B cell (primary cell): ENCODE measurements around the gene SMURF1. TPM values are rescaled to one million over a fixed set of nuclear protein-coding genes. Genes with fewer than 3 reads are reported as not detected.

Experiments used
- ATAC-seq: fragments of 200-7000 bp; cut with Tn5 transposase; one replicate; pipeline ENCODE4 v1.10.0; 2021; ENCODE audit warnings: low read depth, mild to moderate bottlenecking, moderate number of reproducible peaks, moderate library complexity
- CTCF ChIA-PET: fragments of 350-600 bp; sonication (Branson Sonifier 250); formaldehyde crosslinking; loops from one replicate; lab custom pipeline; 2021; ENCODE audit warnings: antibody characterized with exemption, inconsistent platforms; lab: Charles Lee
- POLR2A ChIA-PET: fragments of 350-600 bp; sonication (Branson Sonifier 250); formaldehyde crosslinking; loops from one replicate; lab custom pipeline; 2021; ENCODE audit warnings: antibody characterized with exemption; lab: Charles Lee
- DNase-seq: peaks from one replicate; pipeline ENCODE4 v3.0.0; 2013
- H2AFZ ChIP-seq: 2 replicates; pipeline ENCODE4 v1.6.1; 2012; ENCODE audit warnings: mild to moderate bottlenecking, low read depth, low read length; ENCODE audit not compliant: insufficient read depth, poor library complexity, severe bottlenecking
- H3K27ac ChIP-seq, 2 donors: 1 replicate in 1 of 2; 2 replicates in 1 of 2; pipeline ENCODE4 v1.5.1; 2012 to 2013; ENCODE audit warnings: low read length in 2 of 2, mild to moderate bottlenecking in 2 of 2, moderate library complexity in 1 of 2
- H3K27me3 ChIP-seq, 4 experiments: fragments of 200-600 bp in 1 of 4; sonication (generic) in 1 of 4; replicated peaks in 1 of 4; 1 replicate in 2 of 4; 2 replicates in 2 of 4; pipeline versions ENCODE4 v1.6.1 to v1.7.0; 2013 to 2016; ENCODE audit warnings: low read length in 3 of 4, mild to moderate bottlenecking in 2 of 4, mixed read lengths in 1 of 4, moderate library complexity in 1 of 4; ENCODE audit not compliant: insufficient read depth in 4 of 4, control insufficient read depth in 3 of 4; ENCODE audit errors: control extremely low read depth in 1 of 4
- H3K36me3 ChIP-seq, 2 experiments: replicated peaks in 1 of 2; 1 replicate in 1 of 2; 2 replicates in 1 of 2; pipeline versions ENCODE4 v1.6.1 to v1.7.1; 2013; ENCODE audit warnings: low read length in 1 of 2; ENCODE audit not compliant: insufficient read depth in 2 of 2, control insufficient read depth in 1 of 2; ENCODE audit errors: control extremely low read depth in 1 of 2, extremely low read depth in 1 of 2
- H3K4me1 ChIP-seq, 2 donors: fragments of 200-600 bp in 1 of 2; sonication (generic) in 1 of 2; 1 replicate in 1 of 2; 2 replicates in 1 of 2; pipeline versions ENCODE4 v1.5.1 to v1.6.1; 2013 to 2017; ENCODE audit warnings: low read length in 2 of 2; ENCODE audit not compliant: control insufficient read depth in 2 of 2, insufficient read depth in 2 of 2
- H3K4me2 ChIP-seq: replicated peaks from 2 replicates; pipeline ENCODE3; 2012; ENCODE audit warnings: mild to moderate bottlenecking, low read depth, low read length; ENCODE audit not compliant: poor library complexity, severe bottlenecking
- H3K4me3 ChIP-seq, 5 experiments: fragments of 200-600 bp in 1 of 5; sonication (generic) in 1 of 5; 1 replicate in 3 of 5; 2 replicates in 2 of 5; pipeline versions ENCODE4 v1.5.1 to v1.7.0; 2011 to 2016; ENCODE audit warnings: low read length in 4 of 5, mild to moderate bottlenecking in 4 of 5, low read depth in 2 of 5, control low read depth in 1 of 5, moderate library complexity in 1 of 5; ENCODE audit not compliant: insufficient read depth in 1 of 5; ENCODE audit errors: control extremely low read depth in 1 of 5, extremely low read depth in 1 of 5
- H3K79me2 ChIP-seq: fragments of 200-600 bp; sonication (generic); one replicate; pipeline ENCODE4 v1.6.0; 2016; ENCODE audit warnings: low read length; ENCODE audit not compliant: control insufficient read depth, insufficient read depth
- H3K9ac ChIP-seq: fragments of 200-600 bp; sonication (generic); 2 replicates; pipeline ENCODE4 v1.6.1; 2017; ENCODE audit warnings: mild to moderate bottlenecking, low read length, moderate library complexity
- H3K9me3 ChIP-seq, 3 donors: one replicate each; pipeline versions ENCODE4 v1.6.1 to v1.7.1; 2013; ENCODE audit warnings: low read length in 2 of 3; ENCODE audit not compliant: control insufficient read depth in 2 of 3, insufficient read depth in 1 of 3; ENCODE audit errors: control extremely low read depth in 1 of 3
- H4K20me1 ChIP-seq: 2 replicates; pipeline ENCODE4 v1.6.0; 2012; ENCODE audit warnings: mild to moderate bottlenecking, low read length; ENCODE audit not compliant: insufficient read depth, control insufficient read depth, poor library complexity, severe bottlenecking
- H3K27ac Mint-ChIP-seq: one replicate; pipeline ENCODE4 v1.8.0; 2021; ENCODE audit warnings: mixed read lengths
- H3K27me3 Mint-ChIP-seq: one replicate; pipeline ENCODE4 v1.8.0; 2021; ENCODE audit warnings: mixed read lengths
- H3K4me1 Mint-ChIP-seq: one replicate; pipeline ENCODE4 v1.8.0; 2021; ENCODE audit warnings: mixed read lengths
- H3K4me3 Mint-ChIP-seq: one replicate; pipeline ENCODE4 v1.8.0; 2021; ENCODE audit warnings: mixed read lengths
- H3K9me3 Mint-ChIP-seq: one replicate; pipeline ENCODE4 v1.8.0; 2022; ENCODE audit warnings: mixed read lengths; ENCODE audit not compliant: insufficient read depth
- EZH2 ChIP-seq: IDR thresholded peaks from 2 replicates; pipeline ENCODE4 v1.6.1; 2012; ENCODE audit warnings: borderline replicate concordance, low read depth, mild to moderate bottlenecking, moderate library complexity, low read length; ENCODE audit not compliant: insufficient read depth, poor library complexity, severe bottlenecking
- WGBS: methylation state at CpG from one replicate; pipeline ENCODE4 v1.1.5; 2013; ENCODE audit warnings: missing lambda C conversion rate; ENCODE audit not compliant: insufficient coverage; 5-methylcytosine and 5-hydroxymethylcytosine counted together
- intact Hi-C: fragments of 100-400 bp; cut with micrococcal nuclease; formaldehyde crosslinking; loops from one replicate; pipeline ENCODE4 v1.10.0; 2022
- polyA plus RNA-seq: library from polyadenylated mRNA; depleted of rRNA; stranded (reverse); fragments of >200 nt; gene quantifications from 2 replicates; pipeline ENCODE4 v1.2.3, GENCODE V29; 2012
- total RNA-seq, 2 donors: library from RNA; stranded (reverse); fragments of 120-200 nt in 1 of 2; gene quantifications; 1 replicate in 1 of 2; 2 replicates in 1 of 2; pipeline versions ENCODE4 v1.2.3 to v1.2.4, GENCODE V29; 2013 to 2022
- TF ChIP-seq, protein P1 (sequence below): fragments of 200-600 bp; IDR thresholded peaks from one replicate; pipeline ENCODE4 v1.8.0; 2022; ENCODE audit warnings: antibody characterized with exemption, mild to moderate bottlenecking

SMURF1 gene
- total and polyA plus RNA-seq, 2 donors (not counting 1 experiment from before 2014, with no cell fraction given), result 7.5 to 28.6 TPM

DNA sequence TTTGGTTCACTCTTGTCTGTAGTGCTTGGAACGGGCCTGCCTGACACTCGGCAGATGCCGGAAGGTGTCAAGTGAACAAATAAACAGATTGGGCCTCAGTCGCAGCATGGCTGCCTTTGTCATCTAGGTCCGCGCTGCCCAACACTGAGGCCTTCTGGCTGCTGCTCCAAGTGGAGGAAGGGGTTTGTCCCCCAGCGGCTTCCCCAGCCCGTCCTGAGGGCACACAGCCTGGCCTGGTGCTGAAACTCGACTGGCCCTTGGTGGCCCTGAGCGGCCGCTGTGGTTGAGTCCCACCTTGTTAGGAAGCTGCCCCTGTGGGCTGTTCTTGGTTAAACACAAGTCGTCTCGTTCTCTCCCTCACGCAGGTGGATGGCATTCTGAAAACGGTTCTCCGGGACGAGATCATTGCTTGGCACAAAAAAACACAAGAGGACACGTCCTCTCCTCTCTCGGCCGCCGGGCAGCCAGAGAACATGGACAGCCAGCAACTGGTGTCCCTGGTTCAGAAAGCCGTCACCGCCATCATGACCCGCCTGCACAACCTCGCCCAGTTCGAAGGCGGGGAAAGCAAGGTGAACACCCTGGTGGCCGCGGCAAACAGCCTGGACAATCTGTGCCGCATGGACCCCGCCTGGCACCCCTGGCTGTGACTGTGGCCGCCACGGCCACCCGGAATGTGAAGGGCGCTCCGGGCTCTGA is 132.1 kb downstream of the SMURF1 start:
- Mint-ChIP-seq H3K4me1 (peaks cover 7% of the 10 kb centered on the region), H3K9me3 (no peaks in the 10 kb centered on the region), H3K27me3 (no peaks in the 10 kb centered on the region), H3K4me3 (no peak overlapping the region), H3K27ac (no peak overlapping the region)
- Histone ChIP-seq H3K4me1 (no peaks in the 10 kb centered on the region), H3K4me2 (no peak overlapping the region), H3K9me3 (no peaks in the 10 kb centered on the region), H2AFZ (no peak overlapping the region), H3K4me3 (no peak overlapping the region), H4K20me1 (no peaks in the 10 kb centered on the region), H3K27me3 (no peaks in the 10 kb centered on the region), H3K36me3 (peaks cover 0 to 76% of the 10 kb centered on the region in 2 experiments), H3K27ac (no peak overlapping the region), H3K79me2 (peaks cover 3% of the 10 kb centered on the region), H3K9ac (no peak overlapping the region)
- DNase-seq (no peak), ATAC-seq (no peak)
- POLR2A ChIA-PET, result no interaction called here
- intact Hi-C loops, result no loop called here
- CTCF ChIA-PET, result interaction anchor here (0.6 kb wide), 1 partner anchor 430 kb away, joined by 3 read pairs; no protein-coding TSS in a partner anchor
- 99% methylated on average over 30 of the region's 36 CpGs for WGBS
- TF ChIP-seq, protein P1, sequence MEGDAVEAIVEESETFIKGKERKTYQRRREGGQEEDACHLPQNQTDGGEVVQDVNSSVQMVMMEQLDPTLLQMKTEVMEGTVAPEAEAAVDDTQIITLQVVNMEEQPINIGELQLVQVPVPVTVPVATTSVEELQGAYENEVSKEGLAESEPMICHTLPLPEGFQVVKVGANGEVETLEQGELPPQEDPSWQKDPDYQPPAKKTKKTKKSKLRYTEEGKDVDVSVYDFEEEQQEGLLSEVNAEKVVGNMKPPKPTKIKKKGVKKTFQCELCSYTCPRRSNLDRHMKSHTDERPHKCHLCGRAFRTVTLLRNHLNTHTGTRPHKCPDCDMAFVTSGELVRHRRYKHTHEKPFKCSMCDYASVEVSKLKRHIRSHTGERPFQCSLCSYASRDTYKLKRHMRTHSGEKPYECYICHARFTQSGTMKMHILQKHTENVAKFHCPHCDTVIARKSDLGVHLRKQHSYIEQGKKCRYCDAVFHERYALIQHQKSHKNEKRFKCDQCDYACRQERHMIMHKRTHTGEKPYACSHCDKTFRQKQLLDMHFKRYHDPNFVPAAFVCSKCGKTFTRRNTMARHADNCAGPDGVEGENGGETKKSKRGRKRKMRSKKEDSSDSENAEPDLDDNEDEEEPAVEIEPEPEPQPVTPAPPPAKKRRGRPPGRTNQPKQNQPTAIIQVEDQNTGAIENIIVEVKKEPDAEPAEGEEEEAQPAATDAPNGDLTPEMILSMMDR, result no peak
- TF ChIP-seq EZH2, result no peak

DNA sequence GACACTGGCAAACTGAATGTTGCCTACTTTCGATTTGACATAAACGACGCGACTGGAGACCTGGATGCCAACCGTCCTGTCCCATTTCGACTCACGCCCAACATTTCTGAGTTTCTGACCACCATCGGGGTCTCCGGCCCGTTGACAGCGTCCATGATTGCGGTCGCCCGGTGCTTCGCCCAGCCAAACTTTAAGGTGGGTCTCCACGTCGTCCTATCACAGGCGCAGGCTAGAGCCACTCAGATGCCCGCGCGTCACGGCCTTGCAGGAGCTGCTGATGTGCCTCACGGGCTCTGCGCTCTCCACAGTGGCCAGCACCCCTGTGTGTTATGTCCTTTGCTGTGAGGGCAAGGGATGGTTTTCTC is 132.6 kb downstream of the SMURF1 start:
- CTCF ChIA-PET, result no interaction called here
- Histone ChIP-seq H3K4me3 (no peak overlapping the region), H3K4me2 (no peak overlapping the region), H2AFZ (no peak overlapping the region), H3K9ac (no peak overlapping the region), H4K20me1 (no peaks in the 10 kb centered on the region), H3K9me3 (no peaks in the 10 kb centered on the region), H3K79me2 (no peaks in the 10 kb centered on the region), H3K36me3 (peaks cover 0 to 80% of the 10 kb centered on the region in 2 experiments), H3K27me3 (no peaks in the 10 kb centered on the region), H3K27ac (no peak overlapping the region), H3K4me1 (no peaks in the 10 kb centered on the region)
- Mint-ChIP-seq H3K27me3 (no peaks in the 10 kb centered on the region), H3K4me1 (peaks cover 2% of the 10 kb centered on the region), H3K27ac (no peak overlapping the region), H3K4me3 (no peak overlapping the region), H3K9me3 (no peaks in the 10 kb centered on the region)
- WGBS, result 99% methylated on average over 24 of the region's 24 CpGs
- ATAC-seq (no peak), DNase-seq (no peak)
- intact Hi-C loops, result no loop called here
- no peak for TF ChIP-seq EZH2
- TF ChIP-seq, protein P1, result no peak
- POLR2A ChIA-PET, result no interaction called here
